ENCODE measurements around the gene TMEM61. TPM values are rescaled to one million over a fixed set of nuclear protein-coding genes. Genes with fewer than 3 reads are reported as not detected.

Gene TMEM61
- total and polyA plus RNA-seq, 2 of the 8 experiments (the other 6 are each of a cell fraction or from before 2014, with no cell fraction given): 0.54 to 1.4 TPM

- TF ChIP-seq, protein P1, sequence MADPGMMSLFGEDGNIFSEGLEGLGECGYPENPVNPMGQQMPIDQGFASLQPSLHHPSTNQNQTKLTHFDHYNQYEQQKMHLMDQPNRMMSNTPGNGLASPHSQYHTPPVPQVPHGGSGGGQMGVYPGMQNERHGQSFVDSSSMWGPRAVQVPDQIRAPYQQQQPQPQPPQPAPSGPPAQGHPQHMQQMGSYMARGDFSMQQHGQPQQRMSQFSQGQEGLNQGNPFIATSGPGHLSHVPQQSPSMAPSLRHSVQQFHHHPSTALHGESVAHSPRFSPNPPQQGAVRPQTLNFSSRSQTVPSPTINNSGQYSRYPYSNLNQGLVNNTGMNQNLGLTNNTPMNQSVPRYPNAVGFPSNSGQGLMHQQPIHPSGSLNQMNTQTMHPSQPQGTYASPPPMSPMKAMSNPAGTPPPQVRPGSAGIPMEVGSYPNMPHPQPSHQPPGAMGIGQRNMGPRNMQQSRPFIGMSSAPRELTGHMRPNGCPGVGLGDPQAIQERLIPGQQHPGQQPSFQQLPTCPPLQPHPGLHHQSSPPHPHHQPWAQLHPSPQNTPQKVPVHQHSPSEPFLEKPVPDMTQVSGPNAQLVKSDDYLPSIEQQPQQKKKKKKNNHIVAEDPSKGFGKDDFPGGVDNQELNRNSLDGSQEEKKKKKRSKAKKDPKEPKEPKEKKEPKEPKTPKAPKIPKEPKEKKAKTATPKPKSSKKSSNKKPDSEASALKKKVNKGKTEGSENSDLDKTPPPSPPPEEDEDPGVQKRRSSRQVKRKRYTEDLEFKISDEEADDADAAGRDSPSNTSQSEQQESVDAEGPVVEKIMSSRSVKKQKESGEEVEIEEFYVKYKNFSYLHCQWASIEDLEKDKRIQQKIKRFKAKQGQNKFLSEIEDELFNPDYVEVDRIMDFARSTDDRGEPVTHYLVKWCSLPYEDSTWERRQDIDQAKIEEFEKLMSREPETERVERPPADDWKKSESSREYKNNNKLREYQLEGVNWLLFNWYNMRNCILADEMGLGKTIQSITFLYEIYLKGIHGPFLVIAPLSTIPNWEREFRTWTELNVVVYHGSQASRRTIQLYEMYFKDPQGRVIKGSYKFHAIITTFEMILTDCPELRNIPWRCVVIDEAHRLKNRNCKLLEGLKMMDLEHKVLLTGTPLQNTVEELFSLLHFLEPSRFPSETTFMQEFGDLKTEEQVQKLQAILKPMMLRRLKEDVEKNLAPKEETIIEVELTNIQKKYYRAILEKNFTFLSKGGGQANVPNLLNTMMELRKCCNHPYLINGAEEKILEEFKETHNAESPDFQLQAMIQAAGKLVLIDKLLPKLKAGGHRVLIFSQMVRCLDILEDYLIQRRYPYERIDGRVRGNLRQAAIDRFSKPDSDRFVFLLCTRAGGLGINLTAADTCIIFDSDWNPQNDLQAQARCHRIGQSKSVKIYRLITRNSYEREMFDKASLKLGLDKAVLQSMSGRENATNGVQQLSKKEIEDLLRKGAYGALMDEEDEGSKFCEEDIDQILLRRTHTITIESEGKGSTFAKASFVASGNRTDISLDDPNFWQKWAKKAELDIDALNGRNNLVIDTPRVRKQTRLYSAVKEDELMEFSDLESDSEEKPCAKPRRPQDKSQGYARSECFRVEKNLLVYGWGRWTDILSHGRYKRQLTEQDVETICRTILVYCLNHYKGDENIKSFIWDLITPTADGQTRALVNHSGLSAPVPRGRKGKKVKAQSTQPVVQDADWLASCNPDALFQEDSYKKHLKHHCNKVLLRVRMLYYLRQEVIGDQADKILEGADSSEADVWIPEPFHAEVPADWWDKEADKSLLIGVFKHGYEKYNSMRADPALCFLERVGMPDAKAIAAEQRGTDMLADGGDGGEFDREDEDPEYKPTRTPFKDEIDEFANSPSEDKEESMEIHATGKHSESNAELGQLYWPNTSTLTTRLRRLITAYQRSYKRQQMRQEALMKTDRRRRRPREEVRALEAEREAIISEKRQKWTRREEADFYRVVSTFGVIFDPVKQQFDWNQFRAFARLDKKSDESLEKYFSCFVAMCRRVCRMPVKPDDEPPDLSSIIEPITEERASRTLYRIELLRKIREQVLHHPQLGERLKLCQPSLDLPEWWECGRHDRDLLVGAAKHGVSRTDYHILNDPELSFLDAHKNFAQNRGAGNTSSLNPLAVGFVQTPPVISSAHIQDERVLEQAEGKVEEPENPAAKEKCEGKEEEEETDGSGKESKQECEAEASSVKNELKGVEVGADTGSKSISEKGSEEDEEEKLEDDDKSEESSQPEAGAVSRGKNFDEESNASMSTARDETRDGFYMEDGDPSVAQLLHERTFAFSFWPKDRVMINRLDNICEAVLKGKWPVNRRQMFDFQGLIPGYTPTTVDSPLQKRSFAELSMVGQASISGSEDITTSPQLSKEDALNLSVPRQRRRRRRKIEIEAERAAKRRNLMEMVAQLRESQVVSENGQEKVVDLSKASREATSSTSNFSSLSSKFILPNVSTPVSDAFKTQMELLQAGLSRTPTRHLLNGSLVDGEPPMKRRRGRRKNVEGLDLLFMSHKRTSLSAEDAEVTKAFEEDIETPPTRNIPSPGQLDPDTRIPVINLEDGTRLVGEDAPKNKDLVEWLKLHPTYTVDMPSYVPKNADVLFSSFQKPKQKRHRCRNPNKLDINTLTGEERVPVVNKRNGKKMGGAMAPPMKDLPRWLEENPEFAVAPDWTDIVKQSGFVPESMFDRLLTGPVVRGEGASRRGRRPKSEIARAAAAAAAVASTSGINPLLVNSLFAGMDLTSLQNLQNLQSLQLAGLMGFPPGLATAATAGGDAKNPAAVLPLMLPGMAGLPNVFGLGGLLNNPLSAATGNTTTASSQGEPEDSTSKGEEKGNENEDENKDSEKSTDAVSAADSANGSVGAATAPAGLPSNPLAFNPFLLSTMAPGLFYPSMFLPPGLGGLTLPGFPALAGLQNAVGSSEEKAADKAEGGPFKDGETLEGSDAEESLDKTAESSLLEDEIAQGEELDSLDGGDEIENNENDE (IDR thresholded peaks at IDR 0.05; ENCODE audit: insufficient replicate concordance, low read length): no peak
- no peak for TF ChIP-seq SRF (IDR thresholded peaks at IDR 0.05; ENCODE audit: low read depth, low read length)
- TF ChIP-seq TBP (IDR thresholded peaks at IDR 0.05; ENCODE audit: low read depth, low read length): no peak
Observed at GRCh38 chr1:54967372-54967771, 13.1 kb upstream of the TMEM61 start (continued).

Data from H1 (cell line).